ENCODE results near the gene TMA7. TPM values are rescaled to one million over a fixed set of nuclear protein-coding genes. Genes with fewer than 3 reads are reported as not detected.

The TMA7 gene
- total and polyA plus RNA-seq, 9 of the 15 experiments (the other 6 are each of a cell fraction or from before 2014, with no cell fraction given): 209 to 1,003 (median 486) TPM

DNA sequence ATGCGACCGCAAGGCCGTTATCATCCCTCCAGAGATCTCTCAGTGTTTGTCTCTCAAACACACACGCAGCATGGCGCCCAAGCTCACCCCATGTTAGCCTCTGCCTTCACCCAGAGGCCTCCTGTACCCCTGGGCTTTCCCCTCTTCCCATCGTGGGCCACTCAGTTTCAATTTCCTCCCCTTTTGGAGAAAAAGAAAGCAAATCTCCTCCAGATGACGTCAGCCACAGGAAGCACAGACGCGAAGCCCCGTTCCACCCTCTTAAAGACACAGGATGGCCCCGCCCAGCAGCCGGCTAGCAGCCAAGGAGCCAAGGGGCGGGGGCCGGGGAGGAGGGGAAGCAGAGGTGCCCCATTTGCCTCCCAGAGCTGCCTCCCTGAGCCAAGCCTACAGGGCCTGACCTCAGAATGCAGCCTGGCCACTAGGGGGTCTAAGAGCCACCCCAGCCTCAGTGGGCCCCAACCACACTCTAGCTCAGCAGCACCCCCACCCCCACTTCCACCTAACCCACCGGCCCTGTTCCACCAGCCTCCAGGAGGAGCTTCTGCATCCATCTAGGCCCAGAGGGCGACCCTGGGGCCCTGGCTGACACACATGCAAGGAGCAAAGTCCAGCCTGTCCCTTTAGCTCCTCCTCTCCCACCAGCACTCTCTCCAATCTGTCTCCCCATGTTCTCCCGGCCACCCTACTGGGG, 33.0 kb downstream of the TMA7 start (continued):
- TF ChIP-seq MGA (IDR thresholded peaks at IDR 0.05) (peak; percentile 7; the same call in 1 of the 2 replicates), DIDO1 (tag; IDR thresholded peaks at IDR 0.05; ENCODE audit: low read depth) (0 out of 2 replicates have a peak, but pooled peaks have one; percentile 34), TRIM28 (IDR thresholded peaks at IDR 0.05) (no peak), AFF1 (IDR thresholded peaks at IDR 0.05; ENCODE audit: low read depth in 1 of 2, partially characterized antibody in 2 of 2) (peak in 1 of 2 experiments; percentile 23), NFXL1 (CRISPR knock-in tag; IDR thresholded peaks at IDR 0.05) (no peak), EGR1 (conservative IDR thresholded peaks at IDR 0.05) (0 out of 2 replicates have a peak, but pooled peaks have one; percentile 10), TAF9B (IDR thresholded peaks at IDR 0.05; ENCODE audit: partially characterized antibody) (peak; percentile 49), ZHX1 (conservative IDR thresholded peaks at IDR 0.05; ENCODE audit: low read length) (no peak)

All from K562 (cell line).